ENCODE data around the gene POU5F2. TPM values are rescaled to one million over a fixed set of nuclear protein-coding genes. Genes with fewer than 3 reads are reported as not detected.
A peak's percentile ranks its signal among the peaks of the same experiment; 100 is the strongest.

Gene POU5F2, protein sequence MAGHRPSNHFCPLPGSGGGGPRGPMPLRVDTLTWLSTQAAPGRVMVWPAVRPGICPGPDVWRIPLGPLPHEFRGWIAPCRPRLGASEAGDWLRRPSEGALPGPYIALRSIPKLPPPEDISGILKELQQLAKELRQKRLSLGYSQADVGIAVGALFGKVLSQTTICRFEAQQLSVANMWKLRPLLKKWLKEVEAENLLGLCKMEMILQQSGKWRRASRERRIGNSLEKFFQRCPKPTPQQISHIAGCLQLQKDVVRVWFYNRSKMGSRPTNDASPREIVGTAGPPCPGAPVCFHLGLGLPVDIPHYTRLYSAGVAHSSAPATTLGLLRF
- polyA plus RNA-seq (2011; rRNA removed) (0.10 and 0.11 TPM in 2 replicates), polyA plus RNA-seq (2017; fragmentation: RNase III; extraction: RNeasy Plus Mini Kit Qiagen cat#74134 plus additional on column Dnase treatment) (not detected in 3 replicates), polyA minus RNA-seq (2011; rRNA and poly(A)+ RNA removed) (2.4 TPM in 2 replicates)
- polyA plus RNA-seq (2012; cell fraction: cytosol; rRNA removed): under 0.01 TPM in 1 of 2 replicates, not detected in the other
- 0.10 and 0.20 TPM in 2 replicates for polyA plus RNA-seq (2012; cell fraction: nucleus; rRNA removed)

DNA sequence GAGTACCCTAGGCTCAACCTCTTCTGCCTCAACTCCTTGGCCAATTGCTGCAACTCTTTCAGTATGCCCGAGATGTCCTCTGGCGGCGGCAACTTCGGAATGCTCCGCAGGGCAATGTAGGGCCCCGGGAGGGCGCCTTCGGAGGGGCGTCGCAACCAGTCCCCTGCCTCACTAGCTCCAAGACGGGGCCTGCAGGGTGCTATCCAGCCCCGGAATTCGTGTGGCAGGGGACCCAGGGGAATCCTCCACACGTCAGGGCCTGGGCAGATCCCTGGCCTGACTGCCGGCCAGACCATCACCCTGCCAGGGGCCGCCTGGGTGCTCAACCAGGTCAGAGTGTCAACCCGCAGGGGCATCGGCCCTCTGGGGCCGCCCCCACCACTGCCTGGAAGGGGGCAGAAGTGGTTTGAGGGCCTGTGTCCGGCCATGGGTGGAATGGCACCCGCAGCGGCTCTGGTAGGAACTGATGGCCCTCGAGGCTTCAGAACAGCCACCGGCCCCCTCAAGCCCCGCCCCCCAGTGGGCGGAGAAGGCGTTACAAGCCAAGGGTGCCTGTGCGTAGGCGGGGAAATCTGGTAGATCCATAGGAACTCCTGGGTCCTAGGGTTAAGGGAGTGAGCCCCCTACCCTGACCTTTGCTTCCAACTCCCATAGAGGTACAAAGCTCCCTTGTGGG is at the start of gene POU5F2:
Gene POU5F2 (minus strand): TSS at position 465 of the 676 bp plus-strand sequence. CDS start 37 bp downstream, at position 428.
- ATAC-seq (peak; percentile 19 to 46; a peak in 1 of 6 replicates), DNase-seq (ENCODE audit: low read depth in 1 of 2, low spot score in 1 of 2) (no peak), FAIRE-seq (no peak)
- CTCF ChIA-PET: interaction anchor here (0.6 to 2.4 kb wide), 2 partner anchors 133 to 950 kb away, joined by 4 to 9 read pairs; no protein-coding TSS in a partner anchor
- Histone ChIP-seq H3K9me3 (no peaks in the 10 kb centered on the region), H3K4me3 (no peak within 1 kb of the TSS), H3K4me1 (no peaks in the 10 kb centered on the region), H3K27ac (no peak within 1 kb of the TSS), H3K4me2 (no peak within 1 kb of the TSS)
- no peak for TF ChIP-seq RAD21 (conservative IDR thresholded peaks at IDR 0.05 in 1 of 2, IDR thresholded peaks at IDR 0.05 in 1 of 2)
- TF ChIP-seq, protein P1, sequence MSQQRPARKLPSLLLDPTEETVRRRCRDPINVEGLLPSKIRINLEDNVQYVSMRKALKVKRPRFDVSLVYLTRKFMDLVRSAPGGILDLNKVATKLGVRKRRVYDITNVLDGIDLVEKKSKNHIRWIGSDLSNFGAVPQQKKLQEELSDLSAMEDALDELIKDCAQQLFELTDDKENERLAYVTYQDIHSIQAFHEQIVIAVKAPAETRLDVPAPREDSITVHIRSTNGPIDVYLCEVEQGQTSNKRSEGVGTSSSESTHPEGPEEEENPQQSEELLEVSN (IDR thresholded peaks at IDR 0.05; ENCODE audit: borderline replicate concordance, low read depth): no peak
- no peak for TF ChIP-seq FOXS1 (CRISPR knock-in tag; IDR thresholded peaks at IDR 0.05)
- TF ChIP-seq, protein P2, sequence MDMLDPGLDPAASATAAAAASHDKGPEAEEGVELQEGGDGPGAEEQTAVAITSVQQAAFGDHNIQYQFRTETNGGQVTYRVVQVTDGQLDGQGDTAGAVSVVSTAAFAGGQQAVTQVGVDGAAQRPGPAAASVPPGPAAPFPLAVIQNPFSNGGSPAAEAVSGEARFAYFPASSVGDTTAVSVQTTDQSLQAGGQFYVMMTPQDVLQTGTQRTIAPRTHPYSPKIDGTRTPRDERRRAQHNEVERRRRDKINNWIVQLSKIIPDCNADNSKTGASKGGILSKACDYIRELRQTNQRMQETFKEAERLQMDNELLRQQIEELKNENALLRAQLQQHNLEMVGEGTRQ (IDR thresholded peaks at IDR 0.05): no peak
- TF ChIP-seq, protein P3, sequence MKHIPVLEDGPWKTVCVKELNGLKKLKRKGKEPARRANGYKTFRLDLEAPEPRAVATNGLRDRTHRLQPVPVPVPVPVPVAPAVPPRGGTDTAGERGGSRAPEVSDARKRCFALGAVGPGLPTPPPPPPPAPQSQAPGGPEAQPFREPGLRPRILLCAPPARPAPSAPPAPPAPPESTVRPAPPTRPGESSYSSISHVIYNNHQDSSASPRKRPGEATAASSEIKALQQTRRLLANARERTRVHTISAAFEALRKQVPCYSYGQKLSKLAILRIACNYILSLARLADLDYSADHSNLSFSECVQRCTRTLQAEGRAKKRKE (CRISPR knock-in tag; IDR thresholded peaks at IDR 0.05; ENCODE audit: low read depth): no peak
- TF ChIP-seq ESRRA (IDR thresholded peaks at IDR 0.05; ENCODE audit: borderline replicate concordance, low read length): no peak
- TF ChIP-seq HOXB5 (CRISPR knock-in tag; IDR thresholded peaks at IDR 0.05): no peak
- TF ChIP-seq, protein P4, sequence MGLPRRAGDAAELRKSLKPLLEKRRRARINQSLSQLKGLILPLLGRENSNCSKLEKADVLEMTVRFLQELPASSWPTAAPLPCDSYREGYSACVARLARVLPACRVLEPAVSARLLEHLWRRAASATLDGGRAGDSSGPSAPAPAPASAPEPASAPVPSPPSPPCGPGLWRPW (IDR thresholded peaks at IDR 0.05): no peak
- TF ChIP-seq PHF8 (IDR thresholded peaks at IDR 0.05; ENCODE audit: borderline replicate concordance, low read depth): no peak
- TF ChIP-seq CHD4 (IDR thresholded peaks at IDR 0.05; ENCODE audit: borderline replicate concordance): no peak
- no peak for TF ChIP-seq MAFK (IDR thresholded peaks at IDR 0.05; ENCODE audit: partially characterized antibody)
- no peak for TF ChIP-seq TP53 (CRISPR knock-in tag; IDR thresholded peaks at IDR 0.05)
- TF ChIP-seq HOXA7 (CRISPR knock-in tag; IDR thresholded peaks at IDR 0.05): no peak
- no peak for TF ChIP-seq SMC3 (IDR thresholded peaks at IDR 0.05)
- no peak for TF ChIP-seq RARB (CRISPR knock-in tag; IDR thresholded peaks at IDR 0.05)
- TF ChIP-seq BHLHE40 (IDR thresholded peaks at IDR 0.05; ENCODE audit: low read depth, low read length): no peak
- no peak for TF ChIP-seq GATA3 (IDR thresholded peaks at IDR 0.05; ENCODE audit: borderline replicate concordance)
- 89% methylated on average over 22 of the region's 29 CpGs for WGBS (ENCODE audit: missing lambda C conversion rate)
- POLR2A ChIA-PET: interaction anchor here (0.5 kb wide), 1 partner anchor 7 kb away, joined by 3 read pairs; no protein-coding TSS in a partner anchor

DNA sequence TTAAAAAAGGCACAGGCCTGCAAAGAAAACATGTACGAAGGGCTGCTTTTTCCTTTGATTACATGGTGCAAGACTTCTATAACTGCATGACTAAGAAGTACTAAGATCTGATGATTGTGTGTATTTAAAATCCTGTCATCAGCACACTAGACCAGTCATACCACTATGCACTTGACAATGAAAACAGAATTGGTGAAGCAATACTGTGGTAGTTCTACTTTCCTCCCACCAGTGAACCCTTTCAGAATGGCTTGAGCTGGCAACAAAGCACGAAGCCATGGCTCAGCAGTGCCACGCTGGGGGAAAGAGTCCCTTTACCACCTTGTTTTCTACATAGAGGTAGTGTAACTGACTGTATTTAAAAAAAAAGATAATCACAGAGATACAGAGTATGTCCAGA is 49.0 kb upstream of the POU5F2 start:
- CTCF ChIA-PET: interaction anchor here (0.7 to 1.5 kb wide), 3 partner anchors 11 to 42 kb away, joined by 3 to 4 read pairs (median 3); no protein-coding TSS in a partner anchor
- Histone ChIP-seq H3K4me2 (no peak overlapping the region), H3K27ac (no peak overlapping the region), H3K4me1 (peaks cover 16% of the 10 kb centered on the region), H3K9me3 (no peaks in the 10 kb centered on the region), H3K4me3 (no peak overlapping the region)
- POLR2A ChIA-PET: no interaction called here
- DNase-seq (ENCODE audit: low read depth in 1 of 2, low spot score in 1 of 2) (no peak), ATAC-seq (no peak; a peak in 1 of 6 replicates), FAIRE-seq (no peak)
- TF ChIP-seq, protein P1 (IDR thresholded peaks at IDR 0.05; ENCODE audit: borderline replicate concordance, low read depth): no peak
- TF ChIP-seq NR3C1 (IDR thresholded peaks at IDR 0.05): no peak
- no peak for TF ChIP-seq NFE2L2 (conservative IDR thresholded peaks at IDR 0.05; ENCODE audit: low read length)
- no peak for TF ChIP-seq CHD4 (IDR thresholded peaks at IDR 0.05; ENCODE audit: borderline replicate concordance)
- TF ChIP-seq ZFP36 (IDR thresholded peaks at IDR 0.05; ENCODE audit: borderline replicate concordance, partially characterized antibody): no peak
- TF ChIP-seq NPAS2 (CRISPR knock-in tag; IDR thresholded peaks at IDR 0.05; ENCODE audit: borderline replicate concordance): no peak
- TF ChIP-seq EHF (CRISPR knock-in tag; IDR thresholded peaks at IDR 0.05): no peak
- TF ChIP-seq HEYL (CRISPR knock-in tag; IDR thresholded peaks at IDR 0.05): no peak
- no peak for TF ChIP-seq FOSL2 (IDR thresholded peaks at IDR 0.05)
- TF ChIP-seq FOSL2 (CRISPR knock-in tag; IDR thresholded peaks at IDR 0.05): no peak
- TF ChIP-seq, protein P5, sequence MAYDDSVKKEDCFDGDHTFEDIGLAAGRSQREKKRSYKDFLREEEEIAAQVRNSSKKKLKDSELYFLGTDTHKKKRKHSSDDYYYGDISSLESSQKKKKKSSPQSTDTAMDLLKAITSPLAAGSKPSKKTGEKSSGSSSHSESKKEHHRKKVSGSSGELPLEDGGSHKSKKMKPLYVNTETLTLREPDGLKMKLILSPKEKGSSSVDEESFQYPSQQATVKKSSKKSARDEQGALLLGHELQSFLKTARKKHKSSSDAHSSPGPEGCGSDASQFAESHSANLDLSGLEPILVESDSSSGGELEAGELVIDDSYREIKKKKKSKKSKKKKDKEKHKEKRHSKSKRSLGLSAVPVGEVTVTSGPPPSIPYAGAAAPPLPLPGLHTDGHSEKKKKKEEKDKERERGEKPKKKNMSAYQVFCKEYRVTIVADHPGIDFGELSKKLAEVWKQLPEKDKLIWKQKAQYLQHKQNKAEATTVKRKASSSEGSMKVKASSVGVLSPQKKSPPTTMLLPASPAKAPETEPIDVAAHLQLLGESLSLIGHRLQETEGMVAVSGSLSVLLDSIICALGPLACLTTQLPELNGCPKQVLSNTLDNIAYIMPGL (CRISPR knock-in tag; IDR thresholded peaks at IDR 0.05; ENCODE audit: borderline replicate concordance): no peak
- 88% methylated on average over 3 of the region's 3 CpGs for WGBS (ENCODE audit: missing lambda C conversion rate)
